ENCODE measurements around the gene C1QTNF12.

C1QTNF12 gene

DNA sequence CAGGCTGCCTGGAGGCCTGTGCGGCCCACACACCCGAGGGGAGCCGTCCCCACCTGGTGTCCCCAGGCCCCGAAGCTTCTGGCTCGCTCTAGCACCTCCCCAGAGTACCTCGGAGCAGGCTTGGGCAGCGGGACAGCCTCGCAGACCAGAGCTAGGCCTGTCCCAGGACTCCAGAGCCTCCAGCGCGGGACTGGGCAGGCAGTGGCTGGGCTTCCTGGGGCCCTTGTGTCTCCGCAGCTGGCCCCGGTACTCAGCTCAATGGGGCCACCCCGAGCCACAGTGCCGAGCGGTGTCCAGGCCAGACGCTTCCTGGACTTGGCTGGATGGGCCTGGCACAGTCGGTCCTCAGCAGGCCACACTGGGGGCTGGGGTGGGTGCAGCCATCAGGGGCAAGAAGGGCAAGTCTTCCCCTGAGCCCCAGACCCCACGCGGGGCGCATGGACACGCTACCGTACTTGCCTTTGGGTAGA lies 38.6 kb upstream of the C1QTNF12 start:
- no peak overlapping the region for H3K4me3 ChIP-seq (ENCODE audit: insufficient read length, low read depth)
- H3K27me3 ChIP-seq (ENCODE audit: insufficient read depth, insufficient read length): no peaks in the 10 kb centered on the region
- no peaks in the 10 kb centered on the region for H3K9me3 ChIP-seq (ENCODE audit: insufficient read depth, low read length)
- H3K9ac ChIP-seq (ENCODE audit: insufficient read length, low read depth): no peak overlapping the region
- TF ChIP-seq ZNF274 (IDR thresholded peaks at IDR 0.05; ENCODE audit: low read depth, low read length) (no peak), YY1 (IDR thresholded peaks at IDR 0.05; ENCODE audit: insufficient read depth, insufficient read length) (no peak), SUZ12 (IDR thresholded peaks at IDR 0.05; ENCODE audit: extremely low read depth, insufficient read depth, insufficient read length) (no peak)
- H3K36me3 ChIP-seq (ENCODE audit: insufficient read depth, insufficient read length, low read length): no peaks in the 10 kb centered on the region
- peaks cover 2% of the 10 kb centered on the region for H3K4me1 ChIP-seq (ENCODE audit: insufficient read depth, insufficient read length)
- DNase-seq (ENCODE audit: low read depth, low spot score): no peak

DNA sequence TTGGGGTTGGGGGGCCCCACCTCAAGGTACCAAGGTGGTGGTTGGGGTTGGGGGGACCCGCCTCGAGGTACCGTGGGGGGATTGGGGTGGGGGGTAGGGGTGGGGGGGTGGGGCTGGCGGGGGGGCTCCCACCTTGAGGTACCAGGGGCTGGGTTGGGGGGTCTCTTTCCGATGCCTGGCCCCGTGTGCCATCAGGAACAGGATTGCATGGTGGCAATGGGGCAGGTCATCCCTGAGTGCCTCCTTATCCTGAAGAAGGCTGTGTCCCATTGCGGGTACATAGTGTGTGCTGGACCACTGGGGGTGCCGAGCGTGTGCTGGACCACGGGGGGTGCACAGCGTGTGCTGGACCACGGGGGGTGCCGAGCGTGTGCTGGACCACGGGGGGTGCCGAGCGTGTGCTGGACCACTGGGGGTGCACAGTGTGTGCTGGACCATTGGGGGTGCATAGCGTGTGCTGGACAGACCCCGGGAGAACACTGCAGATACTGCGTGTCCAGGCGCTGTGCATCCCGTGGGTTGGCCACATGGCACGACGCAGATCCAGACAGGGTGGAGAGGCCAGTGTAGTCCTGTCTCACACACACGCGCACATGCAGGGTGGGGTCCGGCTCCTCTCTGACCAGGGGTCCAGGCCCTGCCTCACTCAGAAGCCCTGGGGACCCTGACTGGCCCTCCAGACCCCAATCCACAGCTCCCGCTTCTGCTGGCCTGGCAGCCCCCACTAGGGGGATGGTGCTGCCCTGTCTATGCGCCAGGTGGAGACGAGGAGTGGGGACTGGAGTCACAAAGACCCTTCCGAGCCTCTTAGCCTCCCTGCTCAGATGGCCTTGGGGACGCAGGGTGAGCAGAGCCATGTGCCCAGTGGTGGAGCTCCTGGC lies 37.9 kb upstream of the C1QTNF12 start:
- TF ChIP-seq ZNF274 (IDR thresholded peaks at IDR 0.05; ENCODE audit: low read depth, low read length) (no peak), YY1 (IDR thresholded peaks at IDR 0.05; ENCODE audit: insufficient read depth, insufficient read length) (no peak), SUZ12 (IDR thresholded peaks at IDR 0.05; ENCODE audit: extremely low read depth, insufficient read depth, insufficient read length) (no peak)

DNA sequence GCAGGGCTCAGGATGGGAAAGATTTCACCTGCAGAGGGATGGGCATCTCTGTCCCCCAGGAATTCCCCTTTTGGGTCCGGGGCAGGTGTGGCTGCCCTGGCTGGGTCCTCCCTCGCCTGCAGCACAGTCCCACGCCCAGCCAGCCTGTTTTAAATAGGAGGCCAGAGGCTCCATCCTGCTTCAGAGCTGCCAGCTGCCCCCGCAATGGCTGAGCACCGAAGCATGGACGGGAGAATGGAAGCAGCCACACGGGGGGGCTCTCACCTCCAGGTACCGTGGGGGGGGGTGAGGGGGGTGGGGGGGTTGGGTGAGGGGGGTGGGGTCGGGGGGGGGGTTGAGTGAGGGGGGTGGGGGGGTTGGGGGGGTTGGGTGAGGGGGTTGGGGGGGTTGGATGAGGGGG lies 37.3 kb upstream of the C1QTNF12 start:
- Histone ChIP-seq H3K4me3 (ENCODE audit: insufficient read length, low read depth) (no peak overlapping the region), H3K27me3 (ENCODE audit: insufficient read depth, insufficient read length) (no peaks in the 10 kb centered on the region), H3K9me3 (ENCODE audit: insufficient read depth, low read length) (no peaks in the 10 kb centered on the region), H3K36me3 (ENCODE audit: insufficient read depth, insufficient read length, low read length) (no peaks in the 10 kb centered on the region), H3K4me1 (ENCODE audit: insufficient read depth, insufficient read length) (peaks cover 2% of the 10 kb centered on the region), H3K9ac (ENCODE audit: insufficient read length, low read depth) (no peak overlapping the region)
- no peak for DNase-seq (ENCODE audit: low read depth, low spot score)
- TF ChIP-seq ZNF274 (IDR thresholded peaks at IDR 0.05; ENCODE audit: low read depth, low read length): no peak
- no peak for TF ChIP-seq SUZ12 (IDR thresholded peaks at IDR 0.05; ENCODE audit: extremely low read depth, insufficient read depth, insufficient read length)
- TF ChIP-seq YY1 (IDR thresholded peaks at IDR 0.05; ENCODE audit: insufficient read depth, insufficient read length): no peak

More for the DNA sequence above, 37.9 kb upstream of the C1QTNF12 start:
- no peak overlapping the region for H3K9ac ChIP-seq (ENCODE audit: insufficient read length, low read depth)
- no peaks in the 10 kb centered on the region for H3K36me3 ChIP-seq (ENCODE audit: insufficient read depth, insufficient read length, low read length)
- H3K4me1 ChIP-seq (ENCODE audit: insufficient read depth, insufficient read length): peaks cover 2% of the 10 kb centered on the region
- no peak overlapping the region for H3K4me3 ChIP-seq (ENCODE audit: insufficient read length, low read depth)
- no peak for DNase-seq (ENCODE audit: low read depth, low spot score)
- no peaks in the 10 kb centered on the region for H3K9me3 ChIP-seq (ENCODE audit: insufficient read depth, low read length)
- H3K27me3 ChIP-seq (ENCODE audit: insufficient read depth, insufficient read length): no peaks in the 10 kb centered on the region

DNA sequence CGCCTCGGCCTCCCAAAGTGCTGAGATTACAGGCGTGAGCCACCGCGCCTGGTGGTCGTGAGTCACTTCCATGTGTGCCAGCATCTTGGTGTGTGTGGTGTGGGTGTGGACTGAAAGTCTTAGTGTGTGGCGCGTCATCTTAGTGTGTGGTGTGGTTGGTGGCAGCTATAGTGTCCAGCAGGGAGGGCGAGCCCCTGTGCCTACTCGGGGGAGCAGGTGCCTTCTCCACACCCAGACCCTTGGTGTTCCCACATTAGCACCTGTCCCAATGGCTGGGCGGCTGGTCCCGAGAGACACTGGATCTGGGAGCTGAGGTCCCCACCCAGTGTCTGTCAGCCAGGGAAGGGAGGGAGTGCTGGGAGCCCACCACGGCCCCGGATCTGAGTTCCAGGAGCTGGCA lies 36.5 kb upstream of the C1QTNF12 start:
- Histone ChIP-seq H3K4me1 (ENCODE audit: insufficient read depth, insufficient read length) (peaks cover 2% of the 10 kb centered on the region), H3K9me3 (ENCODE audit: insufficient read depth, low read length) (no peaks in the 10 kb centered on the region), H3K36me3 (ENCODE audit: insufficient read depth, insufficient read length, low read length) (no peaks in the 10 kb centered on the region), H3K9ac (ENCODE audit: insufficient read length, low read depth) (no peak overlapping the region), H3K4me3 (ENCODE audit: insufficient read length, low read depth) (no peak overlapping the region), H3K27me3 (ENCODE audit: insufficient read depth, insufficient read length) (no peaks in the 10 kb centered on the region)
- no peak for DNase-seq (ENCODE audit: low read depth, low spot score)
- no peak for TF ChIP-seq ZNF274 (IDR thresholded peaks at IDR 0.05; ENCODE audit: low read depth, low read length)
- TF ChIP-seq YY1 (IDR thresholded peaks at IDR 0.05; ENCODE audit: insufficient read depth, insufficient read length): no peak
- TF ChIP-seq SUZ12 (IDR thresholded peaks at IDR 0.05; ENCODE audit: extremely low read depth, insufficient read depth, insufficient read length): no peak

DNA sequence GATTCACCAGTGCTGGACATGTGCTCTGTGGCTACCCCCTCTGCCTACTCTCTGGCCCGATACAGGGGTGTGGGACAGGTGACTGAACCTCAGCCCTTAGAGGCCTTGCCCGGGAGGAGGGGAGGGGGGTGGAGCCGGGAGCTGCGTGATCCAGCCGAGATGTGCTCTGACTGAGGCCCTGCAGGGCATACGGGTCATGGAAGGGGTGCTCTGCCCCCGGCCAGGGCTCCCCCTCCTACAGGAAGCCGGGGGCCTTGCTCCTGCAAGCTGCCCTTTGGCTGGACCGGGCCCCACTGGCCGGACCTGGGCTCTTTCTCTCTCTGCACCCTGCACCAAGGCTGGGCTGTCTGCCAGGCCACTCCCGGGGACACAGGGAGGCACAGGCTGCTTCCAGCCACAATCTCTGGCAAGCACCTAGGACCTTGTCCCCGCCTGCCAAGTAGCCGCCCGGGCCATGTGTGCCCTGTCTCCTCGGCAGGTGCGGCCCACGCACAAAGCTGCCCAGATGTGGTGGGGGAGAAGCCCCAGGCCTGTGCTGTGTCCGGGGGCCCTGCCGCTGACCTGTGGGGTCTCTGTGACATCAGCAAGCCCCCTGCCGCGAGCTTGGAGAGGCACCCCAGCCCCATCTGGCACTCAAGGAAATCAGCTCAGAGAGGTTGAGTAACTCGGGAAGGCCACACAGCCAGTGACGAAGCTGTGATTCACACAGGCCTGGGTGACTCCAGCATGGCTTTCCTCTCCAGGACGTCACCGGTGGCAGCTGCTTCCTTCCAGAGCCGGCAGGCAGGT lies 35.2 kb upstream of the C1QTNF12 start:
- Histone ChIP-seq H3K27me3 (ENCODE audit: insufficient read depth, insufficient read length) (no peaks in the 10 kb centered on the region), H3K4me3 (ENCODE audit: insufficient read length, low read depth) (no peak overlapping the region), H3K4me1 (ENCODE audit: insufficient read depth, insufficient read length) (peaks cover 2% of the 10 kb centered on the region), H3K9me3 (ENCODE audit: insufficient read depth, low read length) (no peaks in the 10 kb centered on the region), H3K9ac (ENCODE audit: insufficient read length, low read depth) (no peak overlapping the region), H3K36me3 (ENCODE audit: insufficient read depth, insufficient read length, low read length) (no peaks in the 10 kb centered on the region)
- DNase-seq (ENCODE audit: low read depth, low spot score): no peak
- TF ChIP-seq SUZ12 (IDR thresholded peaks at IDR 0.05; ENCODE audit: extremely low read depth, insufficient read depth, insufficient read length): no peak
- no peak for TF ChIP-seq ZNF274 (IDR thresholded peaks at IDR 0.05; ENCODE audit: low read depth, low read length)
- TF ChIP-seq YY1 (IDR thresholded peaks at IDR 0.05; ENCODE audit: insufficient read depth, insufficient read length): no peak

DNA sequence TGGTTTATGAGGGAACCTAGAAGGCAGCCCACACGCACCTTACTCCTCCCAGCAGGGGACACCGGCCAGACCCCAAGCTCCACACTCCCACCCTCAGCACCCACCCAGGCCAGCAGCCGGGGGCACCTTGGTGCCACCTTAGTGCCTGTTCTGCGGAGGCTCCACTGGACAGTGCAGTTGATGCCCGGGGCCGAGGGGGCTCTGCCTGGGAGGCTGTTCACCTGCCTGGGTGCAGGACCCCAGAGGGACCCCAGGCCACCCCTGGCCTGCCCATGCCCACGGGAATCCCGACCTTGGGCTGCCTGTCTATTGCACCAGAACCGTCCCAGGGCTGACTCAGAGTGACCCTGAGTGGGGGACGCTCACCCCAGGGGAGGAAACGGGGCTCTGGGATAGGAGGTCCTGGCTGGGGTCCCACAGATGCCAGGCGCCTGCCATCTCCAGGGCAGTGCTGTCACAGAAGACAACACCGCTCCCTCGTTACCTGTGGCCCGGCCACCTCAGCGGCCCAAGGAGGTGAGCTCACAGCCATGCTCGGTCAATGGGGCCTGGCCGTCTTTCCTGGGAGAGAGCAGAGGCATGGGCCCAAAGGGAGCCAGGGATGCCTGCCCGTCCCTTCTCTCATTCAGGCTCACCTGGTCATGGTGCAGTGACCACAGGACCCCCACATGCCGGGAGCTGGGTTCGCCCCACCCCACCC lies 34.4 kb upstream of the C1QTNF12 start:
- Histone ChIP-seq H3K9me3 (ENCODE audit: insufficient read depth, low read length) (no peaks in the 10 kb centered on the region; the same call in 1 of the 2 replicates), H3K27me3 (ENCODE audit: insufficient read depth, insufficient read length) (no peaks in the 10 kb centered on the region), H3K9ac (ENCODE audit: insufficient read length, low read depth) (no peak overlapping the region), H3K4me3 (ENCODE audit: insufficient read length, low read depth) (no peak overlapping the region), H3K4me1 (ENCODE audit: insufficient read depth, insufficient read length) (peaks cover 2% of the 10 kb centered on the region), H3K36me3 (ENCODE audit: insufficient read depth, insufficient read length, low read length) (no peaks in the 10 kb centered on the region)
- TF ChIP-seq YY1 (IDR thresholded peaks at IDR 0.05; ENCODE audit: insufficient read depth, insufficient read length) (no peak), SUZ12 (IDR thresholded peaks at IDR 0.05; ENCODE audit: extremely low read depth, insufficient read depth, insufficient read length) (no peak), ZNF274 (IDR thresholded peaks at IDR 0.05; ENCODE audit: low read depth, low read length) (no peak)
- DNase-seq (ENCODE audit: low read depth, low spot score): no peak
